Kidney (tissue), 14 donors: ENCODE measurements around the gene ERO1B. TPM values are rescaled to one million over a fixed set of nuclear protein-coding genes. Genes with fewer than 3 reads are reported as not detected.

Source experiments
- DNase-seq, 5 donors: peaks; one replicate each; pipeline ENCODE4 v3.0.0-alpha.2; 2013 to 2020
- FAIRE-seq: peaks from 2 replicates; lab custom pipeline; 2012; peaks lifted over from hg19 to GRCh38; lab: Jason Lieb, UNC
- H3K27ac ChIP-seq, 2 donors: one replicate each; pipeline ENCODE4 v1.7.0; 2013; ENCODE audit warnings: low read depth in 2 of 2, low read length in 2 of 2, inconsistent platforms in 1 of 2
- H3K27me3 ChIP-seq: one replicate; pipeline ENCODE4 v1.7.1; 2013; ENCODE audit warnings: low read length, inconsistent platforms; ENCODE audit not compliant: control insufficient read depth, insufficient read depth
- H3K36me3 ChIP-seq, 3 donors: one replicate each; pipeline versions ENCODE4 v1.7.0 to v1.7.1; 2013; ENCODE audit warnings: low read length in 3 of 3, control low read depth in 1 of 3, inconsistent platforms in 1 of 3; ENCODE audit not compliant: insufficient read depth in 3 of 3, control insufficient read depth in 2 of 3
- H3K4me1 ChIP-seq, 3 donors: one replicate each; pipeline versions ENCODE4 v1.7.0 to v1.7.1; 2013; ENCODE audit warnings: low read length in 3 of 3, inconsistent platforms in 1 of 3, low read depth in 1 of 3; ENCODE audit not compliant: control insufficient read depth in 2 of 3, insufficient read depth in 2 of 3
- H3K4me3 ChIP-seq, 3 donors: one replicate each; pipeline versions ENCODE4 v1.7.0 to v1.8.1; 2013; ENCODE audit warnings: low read length in 3 of 3, control low read depth in 1 of 3, inconsistent platforms in 1 of 3
- H3K9ac ChIP-seq, 3 donors: one replicate each; pipeline versions ENCODE4 v1.7.0 to v1.7.1; 2013; ENCODE audit warnings: low read length in 3 of 3, control low read depth in 1 of 3, inconsistent platforms in 1 of 3
- H3K9me3 ChIP-seq, 3 donors: one replicate each; pipeline versions ENCODE4 v1.7.0 to v1.7.1; 2013; ENCODE audit warnings: low read length in 3 of 3, control low read depth in 1 of 3, inconsistent platforms in 1 of 3; ENCODE audit not compliant: control insufficient read depth in 2 of 3, insufficient read depth in 1 of 3
- intact Hi-C: fragments of 100-400 bp; cut with DNase I; formaldehyde crosslinking; loops from one replicate; pipeline ENCODE4 v1.11.1; 2022
- polyA plus RNA-seq: library from polyadenylated mRNA; stranded (reverse); fragments of 350-450 nt; fragmentation: Illumina TruSeq; extraction: RNeasy Lipid Tissue Mini Kit (QIAGEN cat#74804); gene quantifications from one replicate; pipeline ENCODE4 v1.2.3, GENCODE V29; 2014; ENCODE audit warnings: low read depth, low replicate concordance; ENCODE audit not compliant: insufficient read depth
- total RNA-seq: library from RNA; stranded (reverse); fragmentation: NEBNext Ultra II Directional; extraction: Animal tissue kit (Norgen Biotek cat#: 25700); gene quantifications from one replicate; pipeline ENCODE4 v1.2.1, GENCODE V29; 2021
- TF ChIP-seq, protein P1 (sequence below): IDR thresholded peaks from 3 replicates; pipeline ENCODE4 v1.5.1; 2012; ENCODE audit warnings: mild to moderate bottlenecking, moderate library complexity, borderline replicate concordance; ENCODE audit not compliant: insufficient read depth; ENCODE audit errors: extremely low read depth
- donor health status: control.
- donor health status: control.
- donor health status: control.
- donor health status: control.
- donor health status: control.
- donor health status: DM: yes; HTN: yes; CAD: no.
- donor health status: Normal renal cell carcinoma (clear cell type).

ERO1B gene
- total and polyA plus RNA-seq, 2 donors from 2014 or later = 5.7 to 9.9 TPM

DNA sequence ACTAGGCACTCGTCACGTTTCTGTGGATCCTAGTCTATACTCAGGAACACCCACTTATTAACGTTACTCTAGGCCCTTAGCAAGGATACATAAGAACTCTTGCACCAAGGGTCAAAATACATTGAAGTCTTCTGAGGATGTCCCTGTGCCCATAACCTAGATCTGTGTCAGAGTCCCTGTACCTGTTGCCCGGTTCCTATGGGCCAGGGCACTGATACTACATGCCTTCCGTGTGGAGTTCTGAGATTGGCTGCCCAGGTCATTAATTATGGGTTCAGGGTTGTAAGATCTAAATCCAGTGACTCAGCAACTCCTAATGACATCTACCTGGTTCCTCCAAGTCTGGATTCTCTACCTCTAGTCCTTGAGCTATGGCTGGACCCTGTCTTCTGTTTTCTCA lies 69.9 kb downstream of the ERO1B start:
- H3K27ac ChIP-seq = no peak overlapping the region
- DNase-seq (no peak), FAIRE-seq (no peak)
- no peaks in the 10 kb centered on the region for H3K27me3 ChIP-seq
- peaks cover 0 to 4% (median 2%) of the 10 kb centered on the region in 3 donors for H3K36me3 ChIP-seq
- H3K9ac ChIP-seq = no peak overlapping the region
- TF ChIP-seq, protein P1, sequence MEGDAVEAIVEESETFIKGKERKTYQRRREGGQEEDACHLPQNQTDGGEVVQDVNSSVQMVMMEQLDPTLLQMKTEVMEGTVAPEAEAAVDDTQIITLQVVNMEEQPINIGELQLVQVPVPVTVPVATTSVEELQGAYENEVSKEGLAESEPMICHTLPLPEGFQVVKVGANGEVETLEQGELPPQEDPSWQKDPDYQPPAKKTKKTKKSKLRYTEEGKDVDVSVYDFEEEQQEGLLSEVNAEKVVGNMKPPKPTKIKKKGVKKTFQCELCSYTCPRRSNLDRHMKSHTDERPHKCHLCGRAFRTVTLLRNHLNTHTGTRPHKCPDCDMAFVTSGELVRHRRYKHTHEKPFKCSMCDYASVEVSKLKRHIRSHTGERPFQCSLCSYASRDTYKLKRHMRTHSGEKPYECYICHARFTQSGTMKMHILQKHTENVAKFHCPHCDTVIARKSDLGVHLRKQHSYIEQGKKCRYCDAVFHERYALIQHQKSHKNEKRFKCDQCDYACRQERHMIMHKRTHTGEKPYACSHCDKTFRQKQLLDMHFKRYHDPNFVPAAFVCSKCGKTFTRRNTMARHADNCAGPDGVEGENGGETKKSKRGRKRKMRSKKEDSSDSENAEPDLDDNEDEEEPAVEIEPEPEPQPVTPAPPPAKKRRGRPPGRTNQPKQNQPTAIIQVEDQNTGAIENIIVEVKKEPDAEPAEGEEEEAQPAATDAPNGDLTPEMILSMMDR = no peak
- H3K9me3 ChIP-seq = no peaks in the 10 kb centered on the region
- intact Hi-C loops = no loop called here
- no peaks in the 10 kb centered on the region for H3K4me1 ChIP-seq
- no peak overlapping the region for H3K4me3 ChIP-seq

- intact Hi-C loops = no loop called here
- Histone ChIP-seq H3K27ac (no peak overlapping the region), H3K27me3 (no peaks in the 10 kb centered on the region), H3K4me3 (no peak overlapping the region), H3K4me1 (no peaks in the 10 kb centered on the region), H3K36me3 (peaks cover 0 to 7% (median 7%) of the 10 kb centered on the region in 3 donors), H3K9ac (no peak overlapping the region), H3K9me3 (no peaks in the 10 kb centered on the region)
- FAIRE-seq (no peak), DNase-seq (no peak)
- TF ChIP-seq, protein P1 = no peak
Measured at GRCh38 chr1:236209713-236210112, 72.0 kb downstream of the ERO1B start.

DNA sequence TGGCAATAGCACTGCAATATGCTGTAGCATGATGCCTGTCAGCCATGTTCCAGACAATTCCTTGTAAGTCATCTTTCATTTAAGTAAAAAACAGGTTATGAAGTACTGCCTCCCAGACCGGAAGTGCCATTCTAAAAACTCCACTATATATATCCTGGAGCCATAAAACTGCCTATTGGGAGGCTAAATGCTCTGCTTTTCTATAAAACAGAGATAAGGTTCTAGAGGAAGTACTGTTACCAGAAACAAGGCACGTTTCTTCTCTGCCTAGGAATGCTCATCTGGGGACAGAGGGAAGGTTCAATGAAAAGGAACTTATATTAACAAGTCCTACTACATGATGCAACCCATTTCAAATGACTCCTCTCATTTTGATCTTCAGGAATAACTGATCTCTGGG lies 72.6 kb downstream of the ERO1B start:
- H3K4me3 ChIP-seq = no peak overlapping the region
- TF ChIP-seq, protein P1 = no peak
- no peak overlapping the region for H3K27ac ChIP-seq
- FAIRE-seq (no peak), DNase-seq (no peak)
- H3K9ac ChIP-seq = no peak overlapping the region
- H3K4me1 ChIP-seq = no peaks in the 10 kb centered on the region
- no peaks in the 10 kb centered on the region for H3K27me3 ChIP-seq
- intact Hi-C loops = no loop called here
- H3K36me3 ChIP-seq = peaks cover 0 to 7% (median 7%) of the 10 kb centered on the region in 3 donors
- H3K9me3 ChIP-seq = no peaks in the 10 kb centered on the region

GRCh38 chr1:236207569-236207968 lies 74.2 kb downstream of the ERO1B start:
- TF ChIP-seq, protein P1 = no peak
- intact Hi-C loops = no loop called here
- no peak overlapping the region for H3K4me3 ChIP-seq
- H3K36me3 ChIP-seq = peaks cover 0 to 7% (median 7%) of the 10 kb centered on the region in 3 donors
- no peaks in the 10 kb centered on the region for H3K9me3 ChIP-seq
- FAIRE-seq = no peak
- H3K9ac ChIP-seq = no peak overlapping the region
- no peaks in the 10 kb centered on the region for H3K27me3 ChIP-seq
- no peak for DNase-seq
- no peaks in the 10 kb centered on the region for H3K4me1 ChIP-seq
- no peak overlapping the region for H3K27ac ChIP-seq
